ENCODE data around the gene ABHD17B. TPM values are rescaled to one million over a fixed set of nuclear protein-coding genes. Genes with fewer than 3 reads are reported as not detected.
"Not testable (repeated sequence)": the region's sequence is repeated elsewhere in the genome, so short reads cannot be mapped to it uniquely, and the experiment has no call there.

The ABHD17B gene
- total RNA-seq, 1 donor from 2014 or later, result 24.7 TPM

DNA sequence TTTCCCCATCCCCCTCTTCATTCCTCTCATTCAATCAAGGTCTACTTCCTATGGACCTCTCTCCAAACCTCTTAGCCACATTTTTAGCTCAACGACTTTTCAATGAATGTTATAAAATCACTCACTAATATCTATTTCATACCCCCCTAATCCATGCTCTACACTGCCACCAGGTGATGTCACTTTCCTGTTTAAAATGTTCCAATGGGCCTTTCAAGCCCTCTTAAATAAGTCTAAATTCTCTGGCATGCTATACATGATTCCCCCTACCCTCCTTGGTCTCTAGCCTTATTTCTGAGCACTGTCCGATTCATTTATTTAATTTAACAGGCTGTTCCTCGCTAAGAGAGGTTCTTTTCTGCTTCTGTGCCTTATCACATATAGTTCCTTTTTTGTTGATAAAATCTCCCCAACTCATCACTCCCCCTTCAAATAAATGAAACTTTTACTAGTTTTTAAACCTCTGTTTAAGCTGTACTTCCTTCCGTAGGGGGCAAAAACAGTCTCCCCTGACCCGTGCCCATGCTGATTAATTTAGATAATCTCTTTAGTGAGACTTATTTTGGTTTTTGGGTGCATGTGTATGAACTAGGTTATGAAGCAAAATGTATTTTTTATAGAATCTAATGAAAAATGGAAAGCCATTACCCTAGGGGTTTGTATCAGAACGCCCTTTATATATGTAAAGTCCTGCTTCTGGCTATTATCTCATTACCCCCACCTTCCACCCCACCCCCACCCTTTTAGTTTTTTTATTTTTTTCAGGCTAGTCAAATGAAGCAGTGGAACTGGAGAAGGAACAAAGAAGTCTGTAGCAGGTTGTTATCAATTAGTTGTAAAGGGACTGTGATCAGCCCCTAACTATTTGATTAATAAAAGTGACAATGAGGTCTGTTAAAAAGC lies 9.0 kb downstream of the ABHD17B start:
- no peak for DNase-seq (ENCODE audit: low read depth)
- Histone ChIP-seq H3K4me3 (ENCODE audit: low read depth, low read length) (no peak overlapping the region), H3K27me3 (ENCODE audit: control insufficient read depth, insufficient read depth, low read length) (no peaks in the 10 kb centered on the region), H3K36me3 (ENCODE audit: control insufficient read depth, insufficient read depth, low read length) (no peaks in the 10 kb centered on the region)
- FAIRE-seq, result no peak
- TF ChIP-seq, protein P1, sequence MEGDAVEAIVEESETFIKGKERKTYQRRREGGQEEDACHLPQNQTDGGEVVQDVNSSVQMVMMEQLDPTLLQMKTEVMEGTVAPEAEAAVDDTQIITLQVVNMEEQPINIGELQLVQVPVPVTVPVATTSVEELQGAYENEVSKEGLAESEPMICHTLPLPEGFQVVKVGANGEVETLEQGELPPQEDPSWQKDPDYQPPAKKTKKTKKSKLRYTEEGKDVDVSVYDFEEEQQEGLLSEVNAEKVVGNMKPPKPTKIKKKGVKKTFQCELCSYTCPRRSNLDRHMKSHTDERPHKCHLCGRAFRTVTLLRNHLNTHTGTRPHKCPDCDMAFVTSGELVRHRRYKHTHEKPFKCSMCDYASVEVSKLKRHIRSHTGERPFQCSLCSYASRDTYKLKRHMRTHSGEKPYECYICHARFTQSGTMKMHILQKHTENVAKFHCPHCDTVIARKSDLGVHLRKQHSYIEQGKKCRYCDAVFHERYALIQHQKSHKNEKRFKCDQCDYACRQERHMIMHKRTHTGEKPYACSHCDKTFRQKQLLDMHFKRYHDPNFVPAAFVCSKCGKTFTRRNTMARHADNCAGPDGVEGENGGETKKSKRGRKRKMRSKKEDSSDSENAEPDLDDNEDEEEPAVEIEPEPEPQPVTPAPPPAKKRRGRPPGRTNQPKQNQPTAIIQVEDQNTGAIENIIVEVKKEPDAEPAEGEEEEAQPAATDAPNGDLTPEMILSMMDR (IDR thresholded peaks at IDR 0.05; ENCODE audit: insufficient read depth, low read length, severe bottlenecking), result no peak

- not testable (repeated sequence) for DNase-seq (ENCODE audit: low read depth); FAIRE-seq; H3K27me3 ChIP-seq (ENCODE audit: control insufficient read depth, insufficient read depth, low read length); H3K36me3 ChIP-seq (ENCODE audit: control insufficient read depth, insufficient read depth, low read length); H3K4me3 ChIP-seq (ENCODE audit: low read depth, low read length)
These were observed 12.2 kb downstream of the ABHD17B start for GRCh38 chr9:71898756-71899155.

DNA sequence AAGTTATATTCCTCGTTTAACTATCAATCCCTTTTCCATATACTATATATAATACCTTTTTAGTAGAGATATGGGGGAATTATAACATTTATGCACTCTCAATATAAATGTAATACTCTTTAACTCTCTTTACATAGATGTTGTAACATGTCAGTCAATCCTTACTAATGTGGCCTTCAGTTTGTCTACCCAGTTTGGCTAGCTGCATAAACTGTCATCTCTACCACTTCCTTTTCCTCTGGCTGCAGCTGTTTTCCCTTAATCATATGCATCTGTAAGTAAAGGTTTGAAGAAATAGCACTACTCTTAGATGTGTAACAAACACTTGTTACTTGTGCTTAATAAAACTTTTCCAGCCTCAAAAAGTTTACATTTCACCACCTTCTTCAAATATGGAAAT lies 13.4 kb downstream of the ABHD17B start:
- DNase-seq (ENCODE audit: low read depth) (peak; percentile 44), FAIRE-seq (no peak)
- H3K27me3 ChIP-seq (ENCODE audit: control insufficient read depth, insufficient read depth, low read length), result no peaks in the 10 kb centered on the region
- H3K36me3 ChIP-seq (ENCODE audit: control insufficient read depth, insufficient read depth, low read length), result no peaks in the 10 kb centered on the region
- no peak overlapping the region for H3K4me3 ChIP-seq (ENCODE audit: low read depth, low read length)
- TF ChIP-seq, protein P1 (IDR thresholded peaks at IDR 0.05; ENCODE audit: insufficient read depth, low read length, severe bottlenecking), result no peak

DNA sequence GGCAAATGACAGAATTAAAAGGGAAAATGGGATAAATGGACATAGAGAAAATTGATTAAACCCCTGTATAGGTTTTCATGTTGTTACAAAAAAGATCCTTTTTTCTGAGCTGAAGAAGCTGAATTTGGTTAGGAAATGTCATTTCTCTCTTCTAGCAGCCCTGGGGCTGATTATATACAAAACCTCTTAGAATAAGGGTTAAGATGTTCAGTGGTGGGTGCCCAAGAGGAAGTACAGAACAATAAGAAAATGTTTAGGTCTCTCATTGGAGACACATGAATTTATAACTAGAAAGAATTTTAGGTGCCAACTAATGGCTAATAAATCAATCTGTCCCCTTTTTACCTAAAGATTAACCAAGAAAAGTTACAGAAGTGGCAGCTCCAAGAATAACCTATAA lies 14.2 kb downstream of the ABHD17B start:
- DNase-seq (ENCODE audit: low read depth), result no peak
- Histone ChIP-seq H3K4me3 (ENCODE audit: low read depth, low read length) (no peak overlapping the region), H3K36me3 (ENCODE audit: control insufficient read depth, insufficient read depth, low read length) (no peaks in the 10 kb centered on the region), H3K27me3 (ENCODE audit: control insufficient read depth, insufficient read depth, low read length) (no peaks in the 10 kb centered on the region)
- no peak for FAIRE-seq
- TF ChIP-seq, protein P1 (IDR thresholded peaks at IDR 0.05; ENCODE audit: insufficient read depth, low read length, severe bottlenecking), result no peak

GRCh38 chr9:71895955-71896354 lies 15.0 kb downstream of the ABHD17B start:
- TF ChIP-seq, protein P1 (IDR thresholded peaks at IDR 0.05; ENCODE audit: insufficient read depth, low read length, severe bottlenecking), result no peak
- FAIRE-seq (no peak), DNase-seq (ENCODE audit: low read depth) (no peak)
- H3K27me3 ChIP-seq (ENCODE audit: control insufficient read depth, insufficient read depth, low read length), result no peaks in the 10 kb centered on the region
- no peak overlapping the region for H3K4me3 ChIP-seq (ENCODE audit: low read depth, low read length)
- H3K36me3 ChIP-seq (ENCODE audit: control insufficient read depth, insufficient read depth, low read length), result no peaks in the 10 kb centered on the region

- DNase-seq (ENCODE audit: low read depth) (peak; percentile 75), FAIRE-seq (no peak)
- Histone ChIP-seq H3K27me3 (ENCODE audit: control insufficient read depth, insufficient read depth, low read length) (no peaks in the 10 kb centered on the region), H3K4me3 (ENCODE audit: low read depth, low read length) (no peak overlapping the region), H3K36me3 (ENCODE audit: control insufficient read depth, insufficient read depth, low read length) (no peaks in the 10 kb centered on the region)
- TF ChIP-seq, protein P1 (IDR thresholded peaks at IDR 0.05; ENCODE audit: insufficient read depth, low read length, severe bottlenecking), result no peak
These were observed 15.9 kb downstream of the ABHD17B start for GRCh38 chr9:71895117-71895516.

All from bronchial epithelial cell (primary cell).